ENCODE measurements around the gene TLE7. TPM values are rescaled to one million over a fixed set of nuclear protein-coding genes. Genes with fewer than 3 reads are reported as not detected.

Gene TLE7
- total RNA-seq, 1 experiment from 2014 or later = not detected

DNA sequence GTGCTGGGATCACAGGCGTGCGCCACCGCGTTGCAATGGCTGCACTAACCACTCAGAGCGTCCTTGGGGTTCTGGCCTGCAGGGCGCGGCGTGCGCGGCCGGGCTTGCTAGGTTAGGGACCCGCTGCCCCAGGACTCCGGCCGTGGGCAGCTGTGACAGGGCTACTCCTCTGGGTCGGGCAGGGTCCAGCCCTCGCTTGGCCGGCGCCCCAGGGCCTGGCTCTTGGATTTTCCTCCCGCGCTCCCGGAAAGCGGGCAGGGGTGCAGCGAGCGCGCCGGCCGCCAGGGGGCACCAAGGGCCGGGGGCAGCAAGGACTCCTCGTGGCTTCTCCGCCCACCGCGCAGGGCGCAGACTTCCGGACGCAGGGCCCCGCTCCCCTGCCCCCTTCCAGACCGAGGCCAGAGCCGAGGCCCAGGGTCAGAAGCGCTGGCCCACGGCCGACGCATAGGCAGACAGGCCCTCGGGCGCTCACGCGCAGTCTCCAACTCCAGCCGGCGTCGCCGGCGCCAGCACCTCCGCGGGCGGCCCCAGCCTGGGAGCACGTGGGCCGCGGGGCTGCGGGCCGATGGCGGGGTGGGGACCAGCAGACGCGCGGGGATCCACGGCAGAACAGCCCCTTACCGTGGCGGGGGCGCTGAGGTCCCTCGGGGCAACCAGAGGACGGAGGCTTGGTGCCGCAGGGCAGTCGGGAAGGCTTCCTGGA, 355 bp downstream of the TLE7 start:
- no peak overlapping the region for H4K5ac ChIP-seq (ENCODE audit: insufficient read length, low read depth, low read length)
- no peak overlapping the region for H3K14ac ChIP-seq (ENCODE audit: insufficient read depth, low read length)
- peaks cover 20 to 22% of the 10 kb centered on the region in 2 experiments for H3K9me3 Mint-ChIP-seq
- H4K20me1 ChIP-seq (ENCODE audit: control insufficient read depth, insufficient read depth, insufficient read length) = no peaks in the 10 kb centered on the region
- no peak overlapping the region for H4K8ac ChIP-seq (replicated peaks; ENCODE audit: insufficient read length, low read depth, low read length)
- no peak overlapping the region for H3K27ac ChIP-seq (ENCODE audit: insufficient read length, low read depth, low read length)
- H4K91ac ChIP-seq (ENCODE audit: insufficient read length, low read depth, low read length) = no peak overlapping the region
- TF ChIP-seq, protein P1, sequence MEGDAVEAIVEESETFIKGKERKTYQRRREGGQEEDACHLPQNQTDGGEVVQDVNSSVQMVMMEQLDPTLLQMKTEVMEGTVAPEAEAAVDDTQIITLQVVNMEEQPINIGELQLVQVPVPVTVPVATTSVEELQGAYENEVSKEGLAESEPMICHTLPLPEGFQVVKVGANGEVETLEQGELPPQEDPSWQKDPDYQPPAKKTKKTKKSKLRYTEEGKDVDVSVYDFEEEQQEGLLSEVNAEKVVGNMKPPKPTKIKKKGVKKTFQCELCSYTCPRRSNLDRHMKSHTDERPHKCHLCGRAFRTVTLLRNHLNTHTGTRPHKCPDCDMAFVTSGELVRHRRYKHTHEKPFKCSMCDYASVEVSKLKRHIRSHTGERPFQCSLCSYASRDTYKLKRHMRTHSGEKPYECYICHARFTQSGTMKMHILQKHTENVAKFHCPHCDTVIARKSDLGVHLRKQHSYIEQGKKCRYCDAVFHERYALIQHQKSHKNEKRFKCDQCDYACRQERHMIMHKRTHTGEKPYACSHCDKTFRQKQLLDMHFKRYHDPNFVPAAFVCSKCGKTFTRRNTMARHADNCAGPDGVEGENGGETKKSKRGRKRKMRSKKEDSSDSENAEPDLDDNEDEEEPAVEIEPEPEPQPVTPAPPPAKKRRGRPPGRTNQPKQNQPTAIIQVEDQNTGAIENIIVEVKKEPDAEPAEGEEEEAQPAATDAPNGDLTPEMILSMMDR (conservative IDR thresholded peaks at IDR 0.05) = peak; percentile 68
- no peak overlapping the region for H2BK120ac ChIP-seq (ENCODE audit: low read depth, low read length, poor library complexity, severe bottlenecking)
- H3K9ac ChIP-seq (ENCODE audit: extremely low read depth, insufficient read length, low read length) = no peak overlapping the region
- no peak overlapping the region for H2BK12ac ChIP-seq (ENCODE audit: insufficient read length, low read depth, low read length)
- H2BK5ac ChIP-seq (ENCODE audit: insufficient read length, low read length) = no peak overlapping the region
- H3K4me1 Mint-ChIP-seq = peaks cover 0 to 3% of the 10 kb centered on the region in 2 experiments; a peak in 1 of 4 replicates
- H3K9me3 ChIP-seq (ENCODE audit: control insufficient read depth, low read depth, low read length) = peaks cover 2% of the 10 kb centered on the region
- H3K23me2 ChIP-seq (ENCODE audit: insufficient read length, low read depth, low read length, poor library complexity, severe bottlenecking) = no peaks in the 10 kb centered on the region
- no peak overlapping the region for H2AFZ ChIP-seq (ENCODE audit: low read length)
- H2BK20ac ChIP-seq (ENCODE audit: low read depth, low read length, poor library complexity, severe bottlenecking) = no peak overlapping the region
- H3K79me2 ChIP-seq (ENCODE audit: insufficient read depth, low read length) = no peaks in the 10 kb centered on the region
- no peaks in the 10 kb centered on the region for H3K4me1 ChIP-seq (ENCODE audit: insufficient read depth, low read length)
- H3K4me3 Mint-ChIP-seq = no peak overlapping the region
- no peak overlapping the region for H3K56ac ChIP-seq (ENCODE audit: insufficient read length, low read depth, low read length)
- DNase-seq = peak; percentile 77
- no peaks in the 10 kb centered on the region for H3K27me3 ChIP-seq (ENCODE audit: insufficient read depth, low read length)
- H3K23ac ChIP-seq (ENCODE audit: insufficient read length, low read depth, low read length) = no peak overlapping the region
- H2AK5ac ChIP-seq (ENCODE audit: insufficient read length, low read length) = no peak overlapping the region
- H3K79me1 ChIP-seq (ENCODE audit: insufficient read depth, low read depth, low read length, poor library complexity, severe bottlenecking) = no peaks in the 10 kb centered on the region
- H3K4ac ChIP-seq (ENCODE audit: low read depth, low read length) = no peak overlapping the region
- H3K27me3 Mint-ChIP-seq (ENCODE audit: low read depth) = peaks cover 20% of the 10 kb centered on the region
- no CpG with 5 or more reads among the region's 71 CpGs for WGBS (ENCODE audit: extremely low coverage, insufficient read length, low lambda C conversion rate)
- no peak overlapping the region for H3K27ac Mint-ChIP-seq
- no peak overlapping the region for H3K4me2 ChIP-seq (ENCODE audit: insufficient read depth, insufficient read length, low read length)
- H2BK15ac ChIP-seq (ENCODE audit: low read depth, low read length) = no peak overlapping the region
- no peak overlapping the region for H3K18ac ChIP-seq (ENCODE audit: insufficient read length, low read depth, low read length)
- H3T11ph ChIP-seq (ENCODE audit: low read length) = no peak overlapping the region
- peaks cover 4 to 8% (median 8%) of the 10 kb centered on the region in 3 experiments; a peak in 5 of 7 replicates for H3K36me3 Mint-ChIP-seq (ENCODE audit: insufficient read depth in 1 of 3, low read depth in 3 of 3)
